ENCODE results near the gene ANHX. TPM values are rescaled to one million over a fixed set of nuclear protein-coding genes. Genes with fewer than 3 reads are reported as not detected.

Gene ANHX
- polyA plus RNA-seq, 3 donors from 2014 or later: not detected

- peak within 1 kb of the TSS; percentile 84 to 95 (median 94) for H3K27ac Mint-ChIP-seq
- peaks cover 31 to 61% (median 43%) of the 10 kb centered on the region in 6 donors for H3K9me3 Mint-ChIP-seq
- peaks cover 7 to 9% (median 8%) of the 10 kb centered on the region in 3 donors for H3K27me3 Mint-ChIP-seq (ENCODE audit: low read depth in 3 of 3)
- H3K36me3 Mint-ChIP-seq: peaks cover 45 to 55% (median 55%) of the 10 kb centered on the region in 3 donors
- DNase-seq: peak; percentile 88 to 90 (median 90)
- peak within 1 kb of the TSS; percentile 90 to 98 (median 95) for H3K4me3 Mint-ChIP-seq
- peaks cover 22 to 44% of the 10 kb centered on the region in 2 donors for H3K4me1 Mint-ChIP-seq
Observed at GRCh38 chr12:133181238-133181959, 54.3 kb downstream of the ANHX start, which contains the start of gene ZNF268. Gene ZNF268, plus strand, starts transcription at chr12:133181495. Its CDS starts 503 bp downstream, at chr12:133181998.

GRCh38 chr12:133180669-133181068 is 55.0 kb downstream of the ANHX start:
- H3K27me3 Mint-ChIP-seq (ENCODE audit: low read depth in 3 of 3): peaks cover 7 to 9% (median 8%) of the 10 kb centered on the region in 3 donors
- DNase-seq: no peak
- peaks cover 22 to 40% of the 10 kb centered on the region in 2 donors for H3K4me1 Mint-ChIP-seq
- peak overlapping the region in 3 of 6 donors; percentile 48 to 84 (median 77) for H3K27ac Mint-ChIP-seq
- H3K36me3 Mint-ChIP-seq: peaks cover 37 to 49% (median 48%) of the 10 kb centered on the region in 3 donors
- peaks cover 29 to 64% (median 47%) of the 10 kb centered on the region in 6 donors for H3K9me3 Mint-ChIP-seq
- peak overlapping the region; percentile 44 to 72 (median 47) for H3K4me3 Mint-ChIP-seq

- Mint-ChIP-seq H3K27me3 (ENCODE audit: low read depth in 3 of 3) (peaks cover 0 to 7% (median 2%) of the 10 kb centered on the region in 3 donors), H3K4me3 (no peak overlapping the region), H3K4me1 (no peaks in the 10 kb centered on the region), H3K9me3 (peaks cover 31 to 67% (median 48%) of the 10 kb centered on the region in 6 donors), H3K27ac (no peak overlapping the region), H3K36me3 (peaks cover 7 to 14% (median 12%) of the 10 kb centered on the region in 3 donors)
- no peak for DNase-seq
Observed at GRCh38 chr12:133174901-133175300, 60.8 kb downstream of the ANHX start.

- H3K9me3 Mint-ChIP-seq: peaks cover 31 to 75% (median 48%) of the 10 kb centered on the region in 6 donors
Observed at GRCh38 chr12:133172491-133172890, 63.2 kb downstream of the ANHX start.

More at GRCh38 chr12:133172491-133172890, 63.2 kb downstream of the ANHX start:
- no peak for DNase-seq
- Mint-ChIP-seq H3K27ac (no peak overlapping the region), H3K4me3 (no peak overlapping the region), H3K27me3 (ENCODE audit: low read depth in 3 of 3) (peaks cover 0 to 7% (median 2%) of the 10 kb centered on the region in 3 donors), H3K36me3 (peaks cover 0 to 7% (median 6%) of the 10 kb centered on the region in 3 donors), H3K4me1 (no peaks in the 10 kb centered on the region)

Other genes starting within 250 kb of the ANHX start
- gene ZNF26, start 249.5 kb downstream of the ANHX start, polyA plus RNA-seq: 10 to 100 TPM in 2 of 3 donors, 1 to 10 TPM in 1; 7.2 to 15.9 (median 12.1) TPM
- gene ZNF84, start 198.4 kb downstream of the ANHX start, polyA plus RNA-seq: 10 to 100 TPM in 2 of 3 donors, 1 to 10 TPM in 1; 8.1 to 14.7 (median 11.7) TPM
- gene ZNF140, start 155.0 kb downstream of the ANHX start, polyA plus RNA-seq: 10 to 100 TPM; 12.8 to 15.8 (median 14.4) TPM
- under 1 TPM; 0.30 to 0.38 (median 0.37) TPM for gene ZNF891, start 105.6 kb downstream of the ANHX start, polyA plus RNA-seq
- gene ZNF10, start 105.2 kb downstream of the ANHX start, polyA plus RNA-seq: 10 to 100 TPM in 1 of 3 donors, 1 to 10 TPM in 2; 5.0 to 10.4 (median 5.1) TPM
- 10 to 100 TPM in 1 of 3 donors, 1 to 10 TPM in 2; 2.1 to 15.3 (median 6.9) TPM for gene ZNF268, start 54.4 kb downstream of the ANHX start, polyA plus RNA-seq

Data from immature natural killer cell (primary cell).